Measurements from ENCODE around the gene CCDC160. TPM values are rescaled to one million over a fixed set of nuclear protein-coding genes. Genes with fewer than 3 reads are reported as not detected.
"Not testable (repeated sequence)": the region's sequence is repeated elsewhere in the genome, so short reads cannot be mapped to it uniquely, and the experiment has no call there.

The CCDC160 gene
- total RNA-seq, 2 experiments from 2014 or later: not detected

- H3K4me1 Mint-ChIP-seq: peaks cover 1% of the 10 kb centered on the region
- no peak for DNase-seq
- no peaks in the 10 kb centered on the region for H3K9me3 Mint-ChIP-seq
- no peak overlapping the region for H3K4me3 Mint-ChIP-seq
- ChIA-PET POLR2A (no interaction called here), CTCF (no interaction called here)
- peaks cover 13% of the 10 kb centered on the region for H3K27me3 Mint-ChIP-seq
- H3K27ac Mint-ChIP-seq: no peak overlapping the region
- H3K36me3 Mint-ChIP-seq (ENCODE audit: low read depth): no peaks in the 10 kb centered on the region
These were observed 12.3 kb downstream of the CCDC160 start for GRCh38 chrX:134249241-134249640.

- Mint-ChIP-seq H3K27me3 (peaks cover 1% of the 10 kb centered on the region), H3K36me3 (ENCODE audit: low read depth) (no peaks in the 10 kb centered on the region), H3K9me3 (no peaks in the 10 kb centered on the region), H3K4me1 (peaks cover 1% of the 10 kb centered on the region), H3K27ac (no peak overlapping the region), H3K4me3 (no peak overlapping the region)
- POLR2A ChIA-PET: no interaction called here
- CTCF ChIA-PET: no interaction called here
- no peak for DNase-seq
These were observed 14.3 kb downstream of the CCDC160 start for GRCh38 chrX:134251241-134251640.

- Mint-ChIP-seq H3K27ac (no peak overlapping the region), H3K4me3 (no peak overlapping the region), H3K36me3 (ENCODE audit: low read depth) (no peaks in the 10 kb centered on the region), H3K4me1 (peaks cover 1% of the 10 kb centered on the region), H3K27me3 (peaks cover 1% of the 10 kb centered on the region), H3K9me3 (no peaks in the 10 kb centered on the region)
- ChIA-PET CTCF (interaction anchor here (1.0 to 3.3 kb wide), 5 partner anchors 23 to 462 kb away, joined by 3 to 10 read pairs (median 3); no protein-coding TSS in a partner anchor), POLR2A (interaction anchor here (1.2 kb wide), 1 partner anchor 67 kb away, joined by 3 read pairs; no protein-coding TSS in a partner anchor)
- no peak for DNase-seq
These were observed 17.5 kb downstream of the CCDC160 start for GRCh38 chrX:134254511-134254910.

GRCh38 chrX:134255555-134255954, 18.6 kb downstream of the CCDC160 start:
- peaks cover 1% of the 10 kb centered on the region for H3K4me1 Mint-ChIP-seq
- DNase-seq: no peak
- peaks cover 1% of the 10 kb centered on the region for H3K27me3 Mint-ChIP-seq
- H3K27ac Mint-ChIP-seq: no peak overlapping the region
- H3K9me3 Mint-ChIP-seq: no peaks in the 10 kb centered on the region
- no peaks in the 10 kb centered on the region for H3K36me3 Mint-ChIP-seq (ENCODE audit: low read depth)
- ChIA-PET CTCF (interaction anchor here (1.3 to 3.3 kb wide), 2 partner anchors 111 to 463 kb away, joined by 3 to 10 read pairs; no protein-coding TSS in a partner anchor), POLR2A (no interaction called here)
- H3K4me3 Mint-ChIP-seq: no peak overlapping the region

GRCh38 chrX:134256684-134257083, 19.7 kb downstream of the CCDC160 start:
- Mint-ChIP-seq H3K4me1 (peaks cover 1% of the 10 kb centered on the region), H3K27ac (no peak overlapping the region), H3K27me3 (peaks cover 1% of the 10 kb centered on the region), H3K4me3 (no peak overlapping the region), H3K36me3 (ENCODE audit: low read depth) (no peaks in the 10 kb centered on the region), H3K9me3 (no peaks in the 10 kb centered on the region)
- ChIA-PET POLR2A (no interaction called here), CTCF (no interaction called here)
- no peak for DNase-seq

GRCh38 chrX:134258202-134258601, 21.2 kb downstream of the CCDC160 start:
- no peaks in the 10 kb centered on the region for H3K9me3 Mint-ChIP-seq
- peaks cover 1% of the 10 kb centered on the region for H3K4me1 Mint-ChIP-seq
- CTCF ChIA-PET: no interaction called here
- no peak overlapping the region for H3K27ac Mint-ChIP-seq
- peaks cover 1% of the 10 kb centered on the region for H3K27me3 Mint-ChIP-seq
- POLR2A ChIA-PET: no interaction called here
- no peak for DNase-seq
- no peak overlapping the region for H3K4me3 Mint-ChIP-seq
- H3K36me3 Mint-ChIP-seq (ENCODE audit: low read depth): no peaks in the 10 kb centered on the region

GRCh38 chrX:134285934-134286333, 49.0 kb downstream of the CCDC160 start:
- H3K9me3 Mint-ChIP-seq; DNase-seq; H3K4me3 Mint-ChIP-seq; H3K4me1 Mint-ChIP-seq; CTCF ChIA-PET; POLR2A ChIA-PET; H3K27ac Mint-ChIP-seq; H3K36me3 Mint-ChIP-seq (ENCODE audit: low read depth); H3K27me3 Mint-ChIP-seq: not testable (repeated sequence)

- no peak overlapping the region for H3K27ac Mint-ChIP-seq
- no peaks in the 10 kb centered on the region for H3K4me1 Mint-ChIP-seq
- no peak overlapping the region for H3K4me3 Mint-ChIP-seq
These were observed 50.4 kb downstream of the CCDC160 start for GRCh38 chrX:134287346-134287745.

GRCh38 chrX:134294548-134294947, 57.6 kb downstream of the CCDC160 start:
- POLR2A ChIA-PET: no interaction called here
- Mint-ChIP-seq H3K27ac (no peak overlapping the region), H3K4me3 (no peak overlapping the region), H3K9me3 (no peaks in the 10 kb centered on the region), H3K36me3 (ENCODE audit: low read depth) (no peaks in the 10 kb centered on the region), H3K4me1 (no peaks in the 10 kb centered on the region), H3K27me3 (peaks cover 3% of the 10 kb centered on the region)
- no peak for DNase-seq
- CTCF ChIA-PET: interaction anchor here (0.6 to 0.8 kb wide), 3 partner anchors 60 to 75 kb away, joined by 3 read pairs; no protein-coding TSS in a partner anchor

More at GRCh38 chrX:134287346-134287745, 50.4 kb downstream of the CCDC160 start:
- ChIA-PET POLR2A (no interaction called here), CTCF (no interaction called here)
- Mint-ChIP-seq H3K36me3 (ENCODE audit: low read depth) (no peaks in the 10 kb centered on the region), H3K9me3 (no peaks in the 10 kb centered on the region), H3K27me3 (peaks cover 3% of the 10 kb centered on the region)
- no peak for DNase-seq

Other genes starting within 250 kb of the CCDC160 start
- 10 to 100 TPM; 31.3 to 31.7 TPM for gene PHF6, start 136.1 kb downstream of the CCDC160 start, total RNA-seq
- 10 to 100 TPM; 78.8 to 83.8 TPM for gene HPRT1, start 223.0 kb downstream of the CCDC160 start, total RNA-seq

Data from activated CD4-positive, alpha-beta memory T cell treated with anti-CD3 and anti-CD28 coated beads, Interleukin-2, amount 10 ng/mL, durations not matched to agents 7 days and 5 days (primary cell).